ENCODE results near the gene RAPGEFL1. TPM values are rescaled to one million over a fixed set of nuclear protein-coding genes. Genes with fewer than 3 reads are reported as not detected.
A peak's percentile ranks its signal among the peaks of the same experiment; 100 is the strongest.
"Not testable (repeated sequence)": the region's sequence is repeated elsewhere in the genome, so short reads cannot be mapped to it uniquely, and the experiment has no call there.

RAPGEFL1 gene
- total RNA-seq, 2 experiments from 2014 or later: 4.0 to 5.1 TPM

- H3K4me1 Mint-ChIP-seq: peaks cover 34% of the 10 kb centered on the region
- ChIA-PET CTCF (interaction anchor here (0.6 to 3.2 kb wide), 17 partner anchors 10 to 214 kb away, joined by 3 to 13 read pairs (median 4); partner anchors contain the start of gene MSL1), POLR2A (interaction anchor here (0.9 to 1.1 kb wide), 2 partner anchors 69 to 191 kb away, joined by 3 read pairs; partner anchors contain the start of gene CDC6)
- peaks cover 4% of the 10 kb centered on the region for H3K36me3 Mint-ChIP-seq (ENCODE audit: low read depth)
- peak; percentile 97 for DNase-seq
- peak within 1 kb of the TSS; percentile 80 for H3K4me3 Mint-ChIP-seq
- H3K9me3 Mint-ChIP-seq: no peaks in the 10 kb centered on the region
- H3K27me3 Mint-ChIP-seq: no peaks in the 10 kb centered on the region
- H3K27ac Mint-ChIP-seq: peak within 1 kb of the TSS; percentile 100
These were observed 41.7 kb downstream of the RAPGEFL1 start, which contains the start of gene WIPF2 for GRCh38 chr17:40218740-40219593. Gene WIPF2, plus strand, starts transcription at chr17:40219304. Its CDS starts 37,156 bp downstream, at chr17:40256460.

- POLR2A ChIA-PET: no interaction called here
- Mint-ChIP-seq H3K27me3 (no peaks in the 10 kb centered on the region), H3K36me3 (ENCODE audit: low read depth) (peaks cover 6% of the 10 kb centered on the region), H3K4me1 (peaks cover 38% of the 10 kb centered on the region), H3K9me3 (no peaks in the 10 kb centered on the region), H3K4me3 (peak overlapping the region; percentile 80), H3K27ac (peak overlapping the region; percentile 60)
- CTCF ChIA-PET: interaction anchor here (0.6 to 3.2 kb wide), 9 partner anchors 11 to 255 kb away, joined by 3 to 13 read pairs (median 4); no protein-coding TSS in a partner anchor
- DNase-seq: peak; percentile 46
These were observed 42.5 kb downstream of the RAPGEFL1 start for GRCh38 chr17:40219594-40220338.

GRCh38 chr17:40224718-40225550 is 47.7 kb downstream of the RAPGEFL1 start:
- H3K27ac Mint-ChIP-seq: no peak overlapping the region
- peaks cover 27% of the 10 kb centered on the region for H3K4me1 Mint-ChIP-seq
- DNase-seq: no peak
- no peaks in the 10 kb centered on the region for H3K9me3 Mint-ChIP-seq
- peaks cover 23% of the 10 kb centered on the region for H3K36me3 Mint-ChIP-seq (ENCODE audit: low read depth)
- no peaks in the 10 kb centered on the region for H3K27me3 Mint-ChIP-seq
- CTCF ChIA-PET: interaction anchor here (1.4 kb wide), 1 partner anchor 15 kb away, joined by 3 read pairs; no protein-coding TSS in a partner anchor
- POLR2A ChIA-PET: no interaction called here
- no peak overlapping the region for H3K4me3 Mint-ChIP-seq

- H3K9me3 Mint-ChIP-seq, DNase-seq, H3K4me3 Mint-ChIP-seq, H3K4me1 Mint-ChIP-seq, H3K27me3 Mint-ChIP-seq, POLR2A ChIA-PET, CTCF ChIA-PET, H3K27ac Mint-ChIP-seq: not testable (repeated sequence)
- peaks cover 32% of the 10 kb centered on the region for H3K36me3 Mint-ChIP-seq (ENCODE audit: low read depth)
These were observed 51.9 kb downstream of the RAPGEFL1 start for GRCh38 chr17:40229146-40229545.

- Mint-ChIP-seq H3K4me3 (no peak overlapping the region), H3K4me1 (no peaks in the 10 kb centered on the region), H3K27me3 (no peaks in the 10 kb centered on the region), H3K27ac (no peak overlapping the region), H3K9me3 (no peaks in the 10 kb centered on the region), H3K36me3 (ENCODE audit: low read depth) (peaks cover 31% of the 10 kb centered on the region)
- ChIA-PET CTCF (interaction anchor here (1.0 to 1.2 kb wide), 2 partner anchors 10 to 28 kb away, joined by 3 to 4 read pairs; no protein-coding TSS in a partner anchor), POLR2A (no interaction called here)
- no peak for DNase-seq
These were observed 53.4 kb downstream of the RAPGEFL1 start for GRCh38 chr17:40230670-40231069.

GRCh38 chr17:40231928-40232327 is 54.7 kb downstream of the RAPGEFL1 start:
- not testable (repeated sequence) for H3K27me3 Mint-ChIP-seq, H3K4me3 Mint-ChIP-seq, H3K27ac Mint-ChIP-seq, H3K4me1 Mint-ChIP-seq, DNase-seq, H3K9me3 Mint-ChIP-seq
- CTCF ChIA-PET: interaction anchor here (0.7 to 1.2 kb wide), 3 partner anchors 9 to 329 kb away, joined by 3 to 4 read pairs (median 3); no protein-coding TSS in a partner anchor
- POLR2A ChIA-PET: interaction anchor here (0.8 kb wide), 1 partner anchor 35 kb away, joined by 10 read pairs; no protein-coding TSS in a partner anchor
- peaks cover 31% of the 10 kb centered on the region for H3K36me3 Mint-ChIP-seq (ENCODE audit: low read depth)

GRCh38 chr17:40241252-40241834 is 64.1 kb downstream of the RAPGEFL1 start:
- Mint-ChIP-seq H3K27ac (no peak overlapping the region), H3K27me3 (no peaks in the 10 kb centered on the region), H3K4me1 (peaks cover 17% of the 10 kb centered on the region), H3K9me3 (no peaks in the 10 kb centered on the region), H3K36me3 (ENCODE audit: low read depth) (peaks cover 8% of the 10 kb centered on the region), H3K4me3 (no peak overlapping the region)
- CTCF ChIA-PET: interaction anchor here (0.6 to 1.6 kb wide), 3 partner anchors 10 to 752 kb away, joined by 3 to 4 read pairs (median 3); no protein-coding TSS in a partner anchor
- POLR2A ChIA-PET: no interaction called here
- no peak for DNase-seq

GRCh38 chr17:40242774-40243173 is 65.5 kb downstream of the RAPGEFL1 start:
- ChIA-PET POLR2A (no interaction called here), CTCF (interaction anchor here (0.6 to 0.8 kb wide), 2 partner anchors 11 to 19 kb away, joined by 3 read pairs; no protein-coding TSS in a partner anchor)
- Mint-ChIP-seq H3K9me3 (no peaks in the 10 kb centered on the region), H3K27ac (no peak overlapping the region), H3K36me3 (ENCODE audit: low read depth) (peaks cover 8% of the 10 kb centered on the region), H3K4me3 (no peak overlapping the region), H3K4me1 (peaks cover 17% of the 10 kb centered on the region), H3K27me3 (no peaks in the 10 kb centered on the region)
- no peak for DNase-seq

- Mint-ChIP-seq H3K36me3 (ENCODE audit: low read depth) (peaks cover 8% of the 10 kb centered on the region), H3K4me3 (no peak overlapping the region), H3K4me1 (peaks cover 17% of the 10 kb centered on the region), H3K27me3 (no peaks in the 10 kb centered on the region), H3K9me3 (no peaks in the 10 kb centered on the region), H3K27ac (no peak overlapping the region)
- DNase-seq: no peak
- CTCF ChIA-PET: interaction anchor here (0.6 to 1.1 kb wide), 2 partner anchors 23 to 254 kb away, joined by 3 read pairs; no protein-coding TSS in a partner anchor
- POLR2A ChIA-PET: no interaction called here
These were observed 66.5 kb downstream of the RAPGEFL1 start for GRCh38 chr17:40243761-40244160.

GRCh38 chr17:40244255-40244654 is 67.0 kb downstream of the RAPGEFL1 start:
- H3K27me3 Mint-ChIP-seq: no peaks in the 10 kb centered on the region
- H3K4me3 Mint-ChIP-seq: no peak overlapping the region
- peaks cover 8% of the 10 kb centered on the region for H3K36me3 Mint-ChIP-seq (ENCODE audit: low read depth)
- H3K9me3 Mint-ChIP-seq: no peaks in the 10 kb centered on the region
- no peak overlapping the region for H3K27ac Mint-ChIP-seq
- ChIA-PET POLR2A (no interaction called here), CTCF (interaction anchor here (0.6 to 1.1 kb wide), 2 partner anchors 23 to 254 kb away, joined by 3 read pairs; no protein-coding TSS in a partner anchor)
- peaks cover 17% of the 10 kb centered on the region for H3K4me1 Mint-ChIP-seq
- DNase-seq: no peak
